ENCODE results near the gene FBXL13.
"Not testable (repeated sequence)": the region's sequence is repeated elsewhere in the genome, so short reads cannot be mapped to it uniquely, and the experiment has no call there.

FBXL13 gene

DNA sequence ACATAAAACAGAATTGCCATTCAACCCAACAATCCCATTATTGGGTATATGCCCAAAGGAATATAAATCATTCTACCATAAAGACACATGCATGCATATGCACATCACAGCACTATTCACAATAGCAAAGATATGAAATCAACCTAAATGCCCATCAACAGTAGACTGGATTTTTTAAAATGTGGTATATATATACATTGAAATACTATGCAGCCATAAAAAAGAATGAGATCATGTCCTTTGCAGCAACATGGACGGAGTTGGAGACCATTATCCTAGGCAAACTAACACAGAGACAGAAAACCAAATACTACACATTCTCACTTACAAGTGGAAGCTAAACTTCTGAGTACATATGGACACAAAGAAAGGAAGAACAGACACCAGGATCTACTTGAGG, 51.0 kb downstream of the FBXL13 start:
- not testable (repeated sequence) for DNase-seq (ENCODE audit: low read depth)

DNA sequence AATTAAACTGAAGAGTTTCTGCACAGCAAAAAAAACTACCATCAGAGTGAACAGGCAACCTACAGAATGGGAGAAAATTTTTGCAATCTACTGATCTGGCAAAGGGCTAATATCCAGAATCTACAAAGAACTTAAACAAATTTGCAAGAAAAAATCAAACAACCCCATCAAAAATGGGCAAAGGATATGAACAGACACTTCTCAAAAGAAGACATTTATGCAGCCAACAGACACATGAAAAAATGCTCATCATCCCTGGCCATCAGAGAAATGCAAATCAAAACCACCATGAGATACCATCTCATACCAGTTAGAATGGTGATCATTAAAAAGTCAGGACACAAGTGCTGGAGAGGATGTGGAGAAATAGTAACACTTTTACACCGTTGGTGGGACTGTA, 53.1 kb downstream of the FBXL13 start:
- not testable (repeated sequence) for DNase-seq (ENCODE audit: low read depth)

DNA sequence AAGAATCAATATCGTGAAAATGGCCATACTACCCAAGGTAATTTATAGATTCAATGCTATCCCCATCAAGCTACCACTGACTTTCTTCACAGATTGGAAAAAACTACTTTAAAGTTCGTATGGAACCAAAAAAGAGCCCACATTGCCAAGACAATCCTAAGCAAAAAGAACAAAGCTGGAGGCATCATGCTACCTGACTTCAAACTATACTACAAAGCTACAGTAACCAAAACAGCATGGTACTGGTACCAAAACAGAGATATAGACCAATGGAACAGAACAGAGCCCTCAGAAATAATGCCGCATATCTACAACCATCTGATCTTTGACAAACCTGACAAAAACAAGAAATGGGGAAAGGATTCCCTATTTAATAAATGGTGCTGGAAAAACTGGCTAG, 53.7 kb downstream of the FBXL13 start:
- DNase-seq (ENCODE audit: low read depth): not testable (repeated sequence)

DNA sequence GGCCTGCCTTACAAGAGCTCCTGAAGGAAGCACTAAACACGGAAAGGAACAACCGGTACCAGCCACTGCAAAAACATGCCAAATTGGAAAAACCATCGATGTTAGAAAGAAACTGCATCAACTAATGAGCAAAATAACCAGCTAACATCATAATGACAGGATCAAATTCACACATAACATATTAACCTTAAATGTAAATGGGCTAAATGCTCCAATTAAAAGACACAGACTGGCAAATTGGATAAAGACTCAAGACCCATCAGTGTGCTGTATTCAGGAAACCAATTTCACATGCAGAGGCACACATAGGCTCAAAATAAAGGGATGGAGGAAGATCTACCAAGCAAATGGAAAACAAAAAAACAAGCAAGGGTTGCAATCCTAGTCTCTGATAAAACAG, 56.3 kb downstream of the FBXL13 start:
- not testable (repeated sequence) for DNase-seq (ENCODE audit: low read depth)

DNA sequence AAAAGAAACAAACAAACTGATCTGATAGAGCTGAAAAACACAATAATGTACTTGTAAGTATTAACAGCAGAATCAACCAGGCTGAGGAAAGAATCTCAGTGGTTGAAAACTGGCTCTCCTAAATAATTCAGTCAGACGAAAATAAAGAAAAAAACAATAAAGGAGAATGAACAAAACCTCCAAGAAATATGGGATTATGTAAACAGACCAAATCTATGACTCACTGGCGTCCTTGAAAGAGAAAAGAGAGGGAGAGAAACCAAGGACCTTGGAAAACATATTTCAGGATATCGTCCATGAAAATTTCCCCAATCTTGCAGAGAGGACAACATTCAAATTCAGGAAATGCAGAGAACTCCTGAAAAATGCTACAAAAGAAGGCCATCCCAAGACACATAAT, 62.9 kb downstream of the FBXL13 start:
- DNase-seq (ENCODE audit: low read depth): no peak

DNA sequence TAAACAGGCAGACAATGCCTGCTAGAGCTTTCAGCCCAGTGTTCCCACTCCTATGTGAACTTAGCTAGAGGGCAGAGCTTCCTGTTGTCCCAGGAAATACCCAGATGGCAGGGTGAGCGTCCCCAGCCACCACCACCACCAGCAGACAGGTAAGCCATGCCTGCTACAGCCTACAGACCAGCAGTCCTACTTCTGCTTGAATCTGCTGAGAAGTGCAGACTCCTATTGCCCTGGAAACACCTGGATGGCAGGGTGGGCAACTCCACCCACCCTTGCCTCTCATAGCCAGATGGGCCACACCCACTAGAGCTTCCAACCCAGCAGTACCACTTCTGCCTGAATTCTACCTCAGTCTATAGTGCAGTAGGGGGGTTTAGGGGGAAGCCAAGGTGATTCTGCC, 64.4 kb downstream of the FBXL13 start:
- DNase-seq (ENCODE audit: low read depth): no peak

DNA sequence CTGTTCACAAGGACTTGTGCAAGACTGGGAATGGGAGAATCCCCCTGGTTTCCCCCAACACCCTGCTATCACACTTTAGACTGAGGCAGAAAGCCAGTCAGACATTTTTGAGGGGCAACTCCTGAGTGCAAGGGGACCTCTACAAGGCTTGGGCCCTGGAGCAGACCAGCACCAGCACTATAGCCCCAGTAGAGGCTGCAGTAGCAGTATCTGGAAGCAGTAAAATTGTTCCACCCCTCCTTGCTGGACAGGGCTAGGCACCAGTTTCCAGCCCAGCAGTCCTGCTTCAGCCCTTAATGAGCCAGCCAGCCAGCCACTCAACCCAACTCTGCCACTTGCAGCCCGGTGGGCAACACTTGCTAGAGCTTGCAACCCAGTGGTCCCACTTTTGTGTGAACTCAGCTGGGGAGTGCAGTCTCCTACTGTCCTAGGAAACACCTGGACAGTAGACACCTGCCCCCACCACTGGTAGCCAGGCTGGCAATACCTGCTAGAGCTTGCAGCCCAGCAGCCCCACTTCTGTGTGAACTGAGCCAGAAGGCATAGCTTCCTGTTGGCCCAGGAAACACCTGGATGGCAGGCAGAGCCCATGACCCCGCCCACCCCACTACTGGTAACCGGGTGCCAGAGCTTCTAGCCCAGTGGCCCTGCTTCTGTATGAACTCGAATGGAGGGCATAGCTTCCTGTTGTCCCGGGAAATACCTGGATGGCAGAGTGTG, 65.0 kb downstream of the FBXL13 start:
- DNase-seq (ENCODE audit: low read depth): no peak

DNA sequence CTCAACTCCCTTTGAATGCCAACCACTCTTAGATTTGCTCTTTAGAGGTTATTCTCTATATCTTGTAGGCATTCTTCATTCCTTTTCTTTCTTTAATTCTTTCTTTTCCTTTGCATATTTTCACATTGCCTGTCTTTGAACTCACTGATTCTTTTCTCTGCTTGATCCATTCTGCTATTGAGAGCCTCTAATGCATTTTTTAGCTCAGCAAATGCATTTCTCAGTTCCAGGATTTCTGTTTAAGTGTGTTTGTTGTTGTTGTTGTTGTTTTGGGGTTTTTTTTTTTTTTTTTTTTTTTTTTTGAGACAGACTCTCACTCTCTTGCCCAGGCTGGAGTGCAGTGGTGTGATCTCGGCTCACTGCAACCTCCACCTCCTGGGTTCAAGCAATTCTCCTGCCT, 71.6 kb downstream of the FBXL13 start:
- no peak for DNase-seq (ENCODE audit: low read depth)

DNA sequence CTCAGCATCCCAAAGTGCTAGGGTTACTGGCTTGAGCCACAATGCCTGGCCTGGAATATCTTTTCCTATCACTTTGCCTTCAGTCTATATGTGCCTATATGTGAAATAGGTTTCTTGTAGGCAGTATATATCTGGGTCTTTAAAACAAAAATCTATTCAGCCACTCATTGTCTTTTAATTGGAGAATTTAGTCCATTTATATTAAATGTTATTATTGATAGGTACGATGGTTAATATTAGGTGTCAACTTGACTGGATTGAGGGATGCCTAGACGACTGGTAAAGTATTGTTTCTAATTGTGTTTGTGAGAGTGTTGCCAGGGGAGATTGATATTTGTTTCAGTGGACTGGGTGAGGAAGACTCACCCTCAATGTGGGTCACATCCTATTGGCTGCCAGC, 73.4 kb downstream of the FBXL13 start:
- DNase-seq (ENCODE audit: low read depth): no peak

DNA sequence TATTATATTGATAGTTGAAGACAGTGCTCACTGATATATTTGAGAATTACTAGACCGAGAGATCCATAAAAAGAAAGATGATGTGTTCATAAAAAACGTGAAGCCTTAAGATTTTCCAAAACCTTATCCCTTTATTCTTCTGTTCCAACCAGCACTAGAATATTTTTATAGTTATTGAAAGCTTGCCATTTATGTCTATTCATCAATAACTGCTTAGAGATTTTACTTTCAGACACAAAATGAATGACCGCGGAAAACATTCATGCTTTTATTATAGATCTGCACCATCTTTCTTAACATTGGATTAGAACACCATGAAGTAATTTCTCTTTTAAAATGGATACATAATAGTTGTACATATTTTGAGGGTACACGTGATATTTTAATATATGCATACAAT, 77.6 kb downstream of the FBXL13 start:
- DNase-seq (ENCODE audit: low read depth): no peak

DNA sequence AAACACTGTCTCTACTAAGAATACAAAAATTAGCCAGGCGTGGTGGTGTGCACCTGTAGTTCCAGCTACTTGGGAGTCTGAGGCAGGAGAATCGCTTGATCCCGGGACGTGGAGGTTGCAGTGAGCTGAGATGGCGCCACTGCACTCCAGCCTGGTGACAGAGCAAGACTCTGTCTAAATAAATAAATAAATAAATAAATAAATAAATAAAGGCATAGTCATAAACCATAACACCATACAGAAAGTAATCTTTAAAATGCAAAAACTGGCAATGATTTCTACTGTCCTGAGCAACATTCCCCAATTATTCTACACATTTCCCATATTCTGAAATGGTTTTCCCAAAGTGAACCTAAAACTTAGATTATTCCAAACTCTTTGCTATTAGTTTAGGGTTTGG, 79.0 kb downstream of the FBXL13 start:
- DNase-seq (ENCODE audit: low read depth): not testable (repeated sequence)

DNA sequence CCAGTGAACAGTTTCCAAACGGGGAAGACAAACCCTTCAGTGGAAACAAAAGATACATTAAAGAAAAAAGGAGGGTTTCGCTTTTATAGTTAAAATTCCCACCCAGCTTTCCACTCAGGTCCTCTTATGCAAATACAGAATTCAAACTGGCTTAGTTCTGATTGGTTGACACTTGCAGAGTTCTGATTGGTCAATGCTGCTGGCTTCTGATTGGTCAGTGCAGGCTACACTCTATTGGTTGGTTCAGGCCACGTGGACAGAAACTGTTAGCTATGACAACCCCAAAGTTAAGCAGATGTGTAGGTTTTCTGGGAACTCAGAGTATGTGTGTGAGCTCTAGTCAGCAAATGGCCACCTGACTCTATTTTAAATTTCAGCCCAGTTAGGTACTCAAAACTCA, 80.0 kb downstream of the FBXL13 start:
- DNase-seq (ENCODE audit: low read depth): no peak

DNA sequence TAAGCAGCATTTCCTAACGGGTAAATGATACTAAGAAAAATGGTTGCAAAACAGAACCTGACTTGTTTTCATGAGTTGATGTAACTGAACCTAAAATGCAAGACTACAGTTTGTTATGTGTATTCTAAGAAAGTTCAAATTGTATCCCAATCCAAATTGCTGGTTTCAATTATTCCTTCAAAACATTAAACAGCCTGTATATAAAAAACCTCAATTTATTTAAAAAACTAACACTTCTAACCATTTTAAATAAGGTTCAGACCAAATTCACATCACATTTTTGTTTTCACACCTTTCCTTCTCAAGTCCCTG, 80.9 kb downstream of the FBXL13 start:
- DNase-seq (ENCODE audit: low read depth): no peak

DNA sequence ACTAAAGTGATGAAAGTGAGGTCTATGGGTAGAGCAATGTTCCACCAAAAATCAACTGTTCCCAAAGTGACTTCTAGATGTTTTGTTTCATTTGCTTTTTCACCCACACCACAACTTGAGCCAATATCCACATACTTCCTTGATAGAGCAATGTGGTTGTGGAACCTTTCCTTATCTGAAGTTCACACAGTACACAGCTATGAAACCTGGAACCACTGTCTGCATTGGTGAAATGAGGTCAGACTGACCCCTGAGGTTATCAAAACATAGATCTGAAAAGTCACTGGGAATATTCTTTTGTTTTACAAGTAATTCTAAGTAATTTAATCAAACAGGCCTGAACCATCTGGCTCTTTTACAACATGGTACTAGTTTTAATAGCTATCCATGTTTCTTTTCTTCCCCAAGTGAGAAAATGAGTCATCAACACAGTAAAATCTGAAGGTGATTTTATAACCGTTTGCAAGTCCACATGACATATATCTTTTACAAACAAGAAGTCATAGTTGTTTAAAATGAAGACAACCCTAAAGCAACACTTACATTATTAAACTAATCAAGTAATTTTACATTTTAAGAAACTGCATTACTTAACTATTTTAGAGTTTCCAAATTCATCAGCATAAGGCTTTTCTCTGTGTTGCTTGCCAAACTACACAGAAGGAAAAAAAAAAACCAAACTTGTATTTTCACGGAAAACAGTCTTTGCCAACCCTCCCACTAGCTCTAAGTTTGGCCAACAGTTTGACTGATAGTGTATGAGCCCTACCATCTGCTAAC, 81.5 kb downstream of the FBXL13 start:
- no peak for DNase-seq (ENCODE audit: low read depth)

DNA sequence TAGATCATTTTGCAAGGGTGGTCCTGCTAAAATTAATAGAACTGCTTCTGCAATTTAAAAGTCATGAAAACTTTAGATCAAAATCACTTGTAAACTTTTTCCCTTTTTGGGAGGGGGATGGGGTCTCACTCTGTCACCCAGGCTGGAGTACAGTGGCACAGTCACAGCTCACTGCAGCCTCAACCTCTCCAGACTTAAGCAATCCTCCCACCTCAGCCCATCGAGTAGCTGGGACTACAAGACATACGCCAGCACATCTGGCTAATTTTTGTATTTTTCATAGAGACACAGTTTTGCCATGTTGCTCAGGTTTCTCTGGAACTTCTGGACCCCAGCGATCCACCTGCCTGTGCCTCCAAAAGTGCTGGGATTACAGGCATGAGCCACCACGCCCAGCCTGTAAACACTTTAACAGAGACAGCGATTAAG, 82.1 kb downstream of the FBXL13 start:
- DNase-seq (ENCODE audit: low read depth): no peak

DNA sequence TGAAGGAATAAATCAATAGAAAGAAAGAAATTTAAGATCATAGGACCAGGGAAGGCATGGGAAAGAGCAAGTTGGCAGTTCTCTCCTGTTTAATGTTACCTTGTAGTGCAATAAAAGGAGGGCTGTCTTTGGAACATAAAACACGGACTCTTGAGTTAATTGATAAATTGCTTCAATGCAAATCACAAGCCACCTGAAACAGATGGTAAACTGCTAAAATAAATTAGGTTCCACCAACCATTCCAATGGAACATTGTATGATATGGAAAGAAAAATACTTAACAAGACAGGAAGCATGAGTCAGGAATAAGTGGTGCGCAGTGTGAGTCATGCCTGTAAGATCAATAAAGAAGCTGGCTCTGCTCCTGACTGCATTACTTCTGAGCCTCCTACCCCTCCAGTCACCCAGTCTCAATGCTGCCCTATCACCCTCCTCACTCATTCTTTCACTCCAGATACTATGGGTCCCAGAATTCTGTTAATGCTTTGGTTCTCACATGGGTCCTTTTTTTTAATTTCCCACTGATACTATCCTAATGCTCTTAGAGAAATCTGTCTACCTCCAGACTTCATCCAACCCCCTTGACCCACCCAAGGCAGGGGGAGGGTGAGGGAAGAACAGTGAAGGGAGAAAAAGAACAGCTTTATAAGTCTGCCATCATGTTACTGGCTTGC, 82.9 kb downstream of the FBXL13 start:
- DNase-seq (ENCODE audit: low read depth): no peak

DNA sequence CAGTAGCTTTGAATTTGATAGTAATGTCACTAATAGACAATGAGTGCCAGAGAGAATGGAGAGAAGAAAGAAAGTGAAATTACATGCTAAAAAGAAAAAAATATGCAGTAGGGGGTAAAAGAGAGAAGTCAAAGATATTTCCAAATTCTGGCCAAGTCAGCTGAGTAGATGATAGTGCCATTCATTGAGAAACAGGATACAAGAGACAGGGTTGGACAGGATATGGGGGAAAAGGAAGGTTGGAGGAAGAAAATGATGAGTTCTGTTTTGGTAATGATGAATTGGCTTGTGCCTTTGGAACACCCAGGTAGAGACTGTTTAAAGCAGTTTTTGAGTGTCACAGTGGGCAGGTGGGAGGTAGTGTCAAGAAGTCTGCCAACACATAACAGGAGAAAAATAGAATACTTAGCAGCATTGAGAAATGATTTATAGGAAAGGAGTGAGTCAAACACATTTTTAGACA, 83.5 kb downstream of the FBXL13 start:
- DNase-seq (ENCODE audit: low read depth): no peak

DNA sequence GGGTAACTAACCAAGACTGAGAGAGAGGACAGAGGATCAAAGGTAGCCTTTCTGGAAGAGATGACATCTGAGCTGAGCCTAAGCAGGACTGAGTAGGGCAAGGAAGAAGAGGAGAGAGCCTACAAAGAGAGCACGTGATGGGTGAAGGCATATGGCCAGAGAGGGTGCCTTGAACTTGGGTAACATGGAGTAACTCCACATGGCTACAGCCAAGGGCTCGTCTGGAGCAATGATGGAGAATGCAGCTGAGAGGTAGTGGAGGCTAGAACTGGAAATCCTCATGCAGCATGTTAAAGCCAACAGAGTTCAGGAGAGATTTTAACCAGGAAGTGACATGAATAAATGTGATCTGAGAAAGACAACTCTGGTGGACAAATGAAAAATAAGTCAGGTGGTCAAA, 84.0 kb downstream of the FBXL13 start:
- DNase-seq (ENCODE audit: low read depth): no peak

DNA sequence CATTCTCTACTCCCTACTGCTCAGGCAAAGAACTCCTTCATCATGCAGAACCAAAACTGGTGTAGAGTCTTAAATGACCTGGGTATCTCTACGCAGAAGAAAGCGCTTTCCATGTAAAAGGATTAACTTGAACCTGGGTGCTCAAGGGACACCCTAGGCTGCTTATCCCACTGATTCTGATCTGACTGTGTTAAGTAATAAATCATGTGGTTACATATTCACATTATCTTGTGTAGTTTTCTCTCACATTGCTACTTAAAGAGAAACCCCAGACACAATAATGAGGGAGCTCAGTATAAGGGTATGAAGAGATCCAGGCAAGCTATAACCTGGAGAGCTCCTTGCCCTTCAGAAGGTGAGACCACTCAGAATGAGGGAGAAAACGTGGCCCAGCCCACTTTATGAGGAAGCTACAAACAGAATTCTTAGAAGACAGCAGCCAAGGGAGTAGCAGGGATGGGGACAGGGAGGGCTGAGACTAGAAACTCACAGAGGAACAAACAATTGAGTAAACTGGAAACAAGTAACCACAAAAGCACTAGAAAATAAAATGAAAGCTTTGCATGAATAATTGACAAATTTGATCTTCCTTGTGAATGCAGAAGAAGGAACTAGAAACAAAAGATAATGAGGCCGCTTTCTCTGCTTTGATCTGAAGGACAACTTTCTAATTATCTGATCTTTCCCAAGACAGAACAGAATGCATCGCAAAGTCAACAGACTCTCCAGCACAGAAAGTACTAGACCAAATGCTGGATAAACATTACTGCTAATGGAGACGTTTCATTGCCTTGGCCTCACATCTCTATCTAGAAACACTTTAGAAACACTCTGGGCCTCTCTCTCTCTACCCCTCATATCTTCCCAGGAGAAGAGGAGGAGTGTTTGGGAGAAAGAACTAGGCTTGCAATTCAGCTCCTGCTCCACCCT, 85.7 kb downstream of the FBXL13 start:
- DNase-seq (ENCODE audit: low read depth): no peak

DNA sequence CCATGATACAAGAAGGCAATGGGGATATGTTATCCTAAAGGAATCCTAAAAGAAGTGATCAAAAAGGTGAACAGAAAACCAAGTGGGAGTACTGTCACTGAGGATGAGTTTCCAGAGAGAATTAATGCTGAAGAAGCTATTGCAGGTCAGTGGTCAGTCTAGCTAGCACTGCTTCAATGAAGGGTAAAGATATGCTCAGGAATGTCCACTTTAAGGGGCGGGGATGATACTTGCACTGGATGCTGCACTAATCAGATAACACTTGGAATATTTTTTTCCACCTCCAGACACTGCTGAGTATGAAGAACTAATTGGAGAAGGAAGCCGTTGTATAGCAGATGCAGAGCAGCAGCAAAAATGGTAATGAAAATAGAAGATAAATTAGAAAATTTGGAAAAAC, 86.5 kb downstream of the FBXL13 start:
- DNase-seq (ENCODE audit: low read depth): no peak

DNA sequence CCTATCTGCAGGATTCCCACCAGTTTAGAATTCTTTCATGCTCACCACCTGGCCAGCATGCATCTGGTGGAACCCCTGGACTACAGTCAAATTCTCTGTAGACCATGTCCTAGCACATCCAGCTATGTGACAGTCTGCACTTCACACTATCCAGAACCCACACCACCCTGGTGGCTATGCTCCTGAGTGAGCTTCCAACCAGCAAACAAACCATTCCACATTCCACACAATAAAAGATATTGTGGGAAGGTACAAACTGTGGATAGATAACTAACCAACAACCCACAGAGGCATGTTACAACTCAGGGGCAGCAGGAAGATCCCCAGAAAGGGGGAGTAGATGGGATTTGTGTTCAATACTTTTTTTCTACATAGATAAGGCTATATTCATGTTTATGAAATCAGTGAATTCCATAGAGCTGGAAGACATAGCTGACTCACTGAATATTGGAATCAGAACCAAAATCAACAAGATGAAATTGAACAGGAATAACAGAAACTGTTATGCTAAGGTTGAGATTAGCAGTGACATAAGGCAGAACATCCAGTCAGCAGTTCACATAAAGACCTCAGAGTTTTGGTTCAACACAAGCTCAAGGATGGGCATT, 89.3 kb downstream of the FBXL13 start:
- no peak for DNase-seq (ENCODE audit: low read depth)

DNA sequence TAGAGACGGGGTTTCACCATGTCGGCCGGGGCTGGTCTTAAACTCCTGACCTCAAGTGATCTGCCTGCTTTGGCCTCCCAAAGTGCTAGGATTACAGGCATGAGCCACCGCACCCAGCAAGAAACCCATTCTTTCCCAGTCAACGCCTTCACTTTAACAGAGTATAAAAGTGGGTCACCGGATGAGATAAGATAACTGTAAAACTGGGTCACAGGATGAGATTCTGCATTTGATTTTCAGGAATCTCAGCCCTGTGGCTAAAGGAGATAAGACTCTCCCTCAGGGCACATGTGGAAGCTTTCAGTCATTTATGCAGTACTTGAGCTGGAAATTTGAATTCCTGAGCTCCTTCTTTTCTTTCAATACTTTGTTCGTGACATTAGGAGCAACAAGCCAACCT, 91.0 kb downstream of the FBXL13 start:
- DNase-seq (ENCODE audit: low read depth): no peak

Data from activated T-helper 1 cell treated with Interleukin-2 at 50 U/mL for 16 hours (primary cell).